ENCODE data around the gene ADAM12. TPM values are rescaled to one million over a fixed set of nuclear protein-coding genes. Genes with fewer than 3 reads are reported as not detected.

The ADAM12 gene
- total RNA-seq, 1 experiment from 2014 or later, result not detected

- Histone ChIP-seq H3K9ac (ENCODE audit: low read length) (no peak overlapping the region), H3K9me2 (ENCODE audit: insufficient read depth) (no peaks in the 10 kb centered on the region), H3K27ac (ENCODE audit: low read depth, low read length) (no peak overlapping the region), H3K4me2 (ENCODE audit: low read length) (no peak overlapping the region), H3K9me3 (ENCODE audit: control insufficient read depth in 1 of 2, insufficient read depth in 1 of 2, low read depth in 1 of 2, low read length in 2 of 2) (no peaks in the 10 kb centered on the region), H3K4me3 (replicated peaks in 1 of 2; ENCODE audit: low read depth in 1 of 2, low read length in 2 of 2) (no peak overlapping the region), H4K20me1 (ENCODE audit: insufficient read depth) (no peaks in the 10 kb centered on the region), H3K79me2 (ENCODE audit: insufficient read depth, low read length) (no peaks in the 10 kb centered on the region), H3K4me1 (ENCODE audit: control insufficient read depth in 1 of 2, insufficient read depth in 2 of 2, low read length in 2 of 2) (no peaks in the 10 kb centered on the region), H2AFZ (ENCODE audit: low read depth, low read length, poor library complexity, severe bottlenecking) (no peak overlapping the region), H3K27me3 (ENCODE audit: insufficient read depth, low read length) (peaks cover 40% of the 10 kb centered on the region), H3K36me3 (ENCODE audit: control insufficient read depth in 1 of 2, insufficient read depth in 2 of 2, low read length in 2 of 2) (no peaks in the 10 kb centered on the region)
- no peak for TF ChIP-seq ELF1 (IDR thresholded peaks at IDR 0.05; ENCODE audit: borderline replicate concordance, low read depth)
- no peak for TF ChIP-seq CEBPB (IDR thresholded peaks at IDR 0.05; ENCODE audit: low read depth)
- TF ChIP-seq POLR2A (IDR thresholded peaks at IDR 0.05; ENCODE audit: borderline replicate concordance, extremely low read depth, insufficient read depth, insufficient read length), result no peak
- no peak for TF ChIP-seq POLR2AphosphoS5 (IDR thresholded peaks at IDR 0.05; ENCODE audit: low read depth, low read length)
- TF ChIP-seq FOSL1 (IDR thresholded peaks at IDR 0.05; ENCODE audit: low read depth), result no peak
- TF ChIP-seq SRF (IDR thresholded peaks at IDR 0.05; ENCODE audit: low read depth), result no peak
- TF ChIP-seq CTCF (IDR thresholded peaks at IDR 0.05 in 2 of 3, conservative IDR thresholded peaks at IDR 0.05 in 1 of 3; ENCODE audit: borderline replicate concordance in 1 of 3, insufficient read depth in 1 of 3, low read depth in 2 of 3, low read length in 2 of 3), result no peak
- no peak for TF ChIP-seq YY1 (IDR thresholded peaks at IDR 0.05; ENCODE audit: extremely low read depth, insufficient replicate concordance, low read depth, low read length)
- TF ChIP-seq RAD21 (IDR thresholded peaks at IDR 0.05; ENCODE audit: low read depth), result no peak
- no peak for TF ChIP-seq SIN3A (IDR thresholded peaks at IDR 0.05; ENCODE audit: low read depth)
- no peak for TF ChIP-seq EGR1 (IDR thresholded peaks at IDR 0.05; ENCODE audit: low read depth)
- TF ChIP-seq SP1 (IDR thresholded peaks at IDR 0.05; ENCODE audit: low read depth), result no peak
- no peak for TF ChIP-seq EZH2 (IDR thresholded peaks at IDR 0.05)
- TF ChIP-seq REST (IDR thresholded peaks at IDR 0.05; ENCODE audit: low read depth), result no peak
- no peak for TF ChIP-seq ZFX (IDR thresholded peaks at IDR 0.05)
- ATAC-seq (no peak), DNase-seq (ENCODE audit: low read depth, low spot score) (no peak)
- ChIA-PET POLR2A (no interaction called here), CTCF (no interaction called here), RAD21 (ENCODE audit: low non-redundant PET in 1 of 2, low total read pairs in 2 of 2, uncharacterized antibody in 2 of 2, unreplicated experiment in 2 of 2) (no interaction called here)
- no TSS peak for BruUV-seq (replicated peaks)
- intact Hi-C loops (cut with micrococcal nuclease), result no loop called here
These were observed 120.0 kb downstream of the ADAM12 start for GRCh38 chr10:126268013-126268920.
